Esophagus squamous epithelium (tissue), 4 donors: ENCODE measurements around the gene MBNL1.

Experiments
- POLR2A ChIP-seq, 4 donors: fragments of 450-650 bp; IDR thresholded peaks; one replicate each; pipeline ENCODE4 v1.6.1; 2017; ENCODE audit warnings: antibody characterized with exemption in 4 of 4, mild to moderate bottlenecking in 4 of 4, moderate library complexity in 3 of 4
- TF ChIP-seq, protein P1 (sequence below), 6 experiments: fragments of 450-650 bp in 4 of 6; fragments of 200-600 bp in 2 of 6; sonication (generic) in 2 of 6; IDR thresholded peaks; one replicate each; pipeline ENCODE4 v1.5.1; 2016 to 2019; ENCODE audit warnings: antibody characterized with exemption in 6 of 6, mild to moderate bottlenecking in 4 of 6, moderate library complexity in 4 of 6

GRCh38 chr3:152227027-152227426 is 41.7 kb upstream of the MBNL1 start:
- TF ChIP-seq, protein P1, sequence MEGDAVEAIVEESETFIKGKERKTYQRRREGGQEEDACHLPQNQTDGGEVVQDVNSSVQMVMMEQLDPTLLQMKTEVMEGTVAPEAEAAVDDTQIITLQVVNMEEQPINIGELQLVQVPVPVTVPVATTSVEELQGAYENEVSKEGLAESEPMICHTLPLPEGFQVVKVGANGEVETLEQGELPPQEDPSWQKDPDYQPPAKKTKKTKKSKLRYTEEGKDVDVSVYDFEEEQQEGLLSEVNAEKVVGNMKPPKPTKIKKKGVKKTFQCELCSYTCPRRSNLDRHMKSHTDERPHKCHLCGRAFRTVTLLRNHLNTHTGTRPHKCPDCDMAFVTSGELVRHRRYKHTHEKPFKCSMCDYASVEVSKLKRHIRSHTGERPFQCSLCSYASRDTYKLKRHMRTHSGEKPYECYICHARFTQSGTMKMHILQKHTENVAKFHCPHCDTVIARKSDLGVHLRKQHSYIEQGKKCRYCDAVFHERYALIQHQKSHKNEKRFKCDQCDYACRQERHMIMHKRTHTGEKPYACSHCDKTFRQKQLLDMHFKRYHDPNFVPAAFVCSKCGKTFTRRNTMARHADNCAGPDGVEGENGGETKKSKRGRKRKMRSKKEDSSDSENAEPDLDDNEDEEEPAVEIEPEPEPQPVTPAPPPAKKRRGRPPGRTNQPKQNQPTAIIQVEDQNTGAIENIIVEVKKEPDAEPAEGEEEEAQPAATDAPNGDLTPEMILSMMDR (IDR thresholded peaks at IDR 0.05): no peak
- TF ChIP-seq POLR2A (IDR thresholded peaks at IDR 0.05): no peak
